GM18868 (cell line): Measurements from ENCODE around the gene MYO1F.
"Not testable (repeated sequence)": the region's sequence is repeated elsewhere in the genome, so short reads cannot be mapped to it uniquely, and the experiment has no call there.

Source experiments
- ATAC-seq: cut with Tn5 transposase; IDR thresholded peaks from one replicate; pipeline ENCODE4 v1.9.1; 2021; ENCODE audit warnings: mild to moderate bottlenecking, moderate library complexity; ENCODE audit not compliant: unreplicated experiment

Gene MYO1F

DNA sequence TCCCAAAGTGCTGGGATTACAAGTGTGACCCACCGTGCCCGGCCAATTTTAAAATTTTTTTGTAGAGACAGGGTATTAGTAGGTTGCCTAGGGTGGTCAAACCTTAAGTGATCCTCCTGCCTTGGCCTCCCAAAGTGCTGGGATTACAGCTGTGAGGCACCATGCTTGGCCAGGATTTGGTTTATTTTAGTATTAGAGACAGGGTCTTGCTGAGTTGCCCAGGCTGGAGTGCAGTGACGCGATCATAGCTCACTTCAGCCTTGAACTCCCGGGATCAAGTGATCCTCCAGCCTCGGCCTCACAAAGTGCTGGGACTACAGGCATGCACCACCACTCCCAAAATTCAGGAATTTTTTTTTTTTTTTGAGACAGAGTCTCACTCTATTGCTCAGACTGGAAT, 57.9 kb downstream of the MYO1F start:
- ATAC-seq: no peak

GRCh38 chr19:8518536-8518935, 58.7 kb downstream of the MYO1F start:
- ATAC-seq: no peak

GRCh38 chr19:8517551-8518442, 59.4 kb downstream of the MYO1F start:
- no peak for ATAC-seq

GRCh38 chr19:8515317-8515716, 61.9 kb downstream of the MYO1F start:
- ATAC-seq: no peak

GRCh38 chr19:8514505-8515009, 62.7 kb downstream of the MYO1F start:
- not testable (repeated sequence) for ATAC-seq

DNA sequence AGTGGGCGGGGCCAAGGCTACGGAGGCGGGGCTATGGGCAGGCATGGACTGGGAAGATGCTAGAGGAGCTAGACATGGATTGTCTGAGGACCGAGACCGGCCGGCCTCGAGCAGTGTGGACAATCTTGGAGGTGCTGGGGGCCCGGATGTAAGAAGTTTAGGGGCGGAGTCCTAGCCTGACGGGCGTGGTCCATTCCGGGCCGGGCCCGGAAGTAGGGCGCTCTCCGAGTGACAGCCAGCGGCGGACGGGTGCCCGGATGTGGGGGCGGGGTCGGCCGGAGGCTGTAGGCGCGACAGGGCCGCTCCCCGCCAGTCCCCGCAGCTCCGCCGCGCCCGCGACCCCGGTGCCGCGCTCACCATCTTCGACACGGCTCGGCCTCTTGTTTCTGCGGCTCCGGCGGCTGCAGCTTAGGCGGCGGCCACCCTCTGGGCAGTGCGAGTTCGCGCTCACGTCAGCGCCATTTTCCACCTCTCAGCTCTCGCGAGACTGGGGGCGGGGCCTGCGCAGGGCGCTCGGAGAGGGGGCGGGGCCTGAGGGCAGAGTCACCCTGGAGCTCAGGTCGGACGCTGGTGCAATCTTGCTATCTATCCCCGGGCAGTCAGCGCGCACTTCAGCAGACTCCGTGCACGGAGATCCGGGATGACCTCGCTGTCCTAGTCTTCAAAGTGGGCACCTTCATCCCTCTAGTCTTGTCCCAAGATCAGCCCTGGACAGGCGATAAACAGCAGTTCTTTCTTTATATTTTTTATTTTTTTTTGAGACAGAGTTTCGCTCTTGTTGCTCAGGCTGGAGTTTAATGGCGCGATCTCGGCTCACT, 63.3 kb downstream of the MYO1F start, which contains the start of gene ZNF414:
TSS of gene ZNF414 (minus strand) at position 481 of the 818 bp plus-strand sequence. CDS start at position 360, 121 bp downstream.
- peak; percentile 87 for ATAC-seq

DNA sequence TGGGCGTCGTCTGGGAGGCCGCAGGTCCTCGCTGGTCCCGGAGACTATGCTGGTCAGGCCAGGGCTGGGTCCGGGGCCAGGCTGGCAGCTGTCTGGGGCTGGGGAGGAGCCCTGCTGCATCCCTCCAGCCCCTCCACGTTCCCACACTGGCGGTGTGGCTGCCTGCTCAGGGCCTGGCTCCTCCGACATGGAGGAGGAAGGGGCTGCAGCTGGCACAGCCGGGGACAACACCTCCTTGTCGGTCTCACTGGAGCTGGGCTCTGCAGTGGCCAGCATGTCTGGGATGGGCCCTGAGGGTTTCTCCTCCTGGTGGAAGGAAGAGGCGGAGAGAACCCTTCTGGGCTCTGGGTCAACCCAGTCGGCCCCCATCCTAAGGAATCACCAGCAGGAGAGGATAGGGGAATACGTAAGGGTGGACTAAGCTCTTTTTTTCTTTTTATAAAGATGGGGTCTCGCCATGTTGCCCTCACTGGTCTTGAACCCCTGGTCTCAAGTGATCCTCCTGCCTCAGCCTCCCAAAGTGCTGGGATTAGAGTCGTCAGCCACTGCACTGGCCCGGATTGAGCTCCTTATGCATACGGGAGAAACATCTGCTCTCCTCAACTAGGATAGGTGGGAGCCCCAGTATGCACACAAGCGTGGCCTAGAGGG, 64.1 kb downstream of the MYO1F start:
- no peak for ATAC-seq

DNA sequence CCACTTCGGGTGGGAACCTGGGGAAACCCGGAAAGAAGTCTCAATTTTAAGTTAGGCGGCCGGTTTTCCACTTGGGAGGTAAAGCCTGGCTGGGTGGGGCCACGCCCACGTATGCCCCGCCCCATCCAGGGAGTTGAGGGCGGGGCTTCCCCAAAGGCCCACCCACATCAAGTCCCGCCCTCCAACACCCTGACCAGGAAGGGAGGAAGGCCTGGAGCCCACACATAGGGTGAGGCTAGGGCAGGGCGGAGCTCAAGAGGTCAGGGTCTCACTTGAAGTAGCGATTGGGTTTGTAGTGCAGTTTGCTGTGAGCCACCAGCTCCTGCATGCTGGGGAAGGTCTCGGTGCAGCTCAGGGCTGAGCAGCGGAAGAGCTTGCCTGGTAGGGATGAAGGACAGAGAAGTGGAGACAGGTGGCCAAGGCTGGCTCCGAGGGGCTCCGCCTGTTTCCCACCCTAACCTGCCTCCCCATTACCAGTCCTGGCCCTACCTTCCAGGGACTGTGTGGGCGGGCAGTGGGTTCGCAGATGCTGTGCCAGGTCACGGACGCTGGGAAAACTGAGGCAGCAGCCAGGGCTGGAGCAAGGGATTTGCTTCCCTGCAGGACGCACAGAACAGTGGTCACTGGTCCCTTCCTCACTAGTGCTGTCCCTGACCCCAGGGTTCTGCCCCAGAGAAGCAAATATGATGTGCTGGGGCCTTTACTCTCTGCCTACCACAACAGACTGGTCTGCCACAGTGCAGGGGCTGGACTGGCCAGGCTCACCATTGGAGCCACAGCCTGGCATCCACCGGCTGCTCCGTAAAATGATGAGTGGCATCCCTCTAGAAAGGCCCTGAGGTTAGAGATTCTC, 64.9 kb downstream of the MYO1F start:
- ATAC-seq: no peak

GRCh38 chr19:8511573-8512101, 65.6 kb downstream of the MYO1F start:
- ATAC-seq: no peak

DNA sequence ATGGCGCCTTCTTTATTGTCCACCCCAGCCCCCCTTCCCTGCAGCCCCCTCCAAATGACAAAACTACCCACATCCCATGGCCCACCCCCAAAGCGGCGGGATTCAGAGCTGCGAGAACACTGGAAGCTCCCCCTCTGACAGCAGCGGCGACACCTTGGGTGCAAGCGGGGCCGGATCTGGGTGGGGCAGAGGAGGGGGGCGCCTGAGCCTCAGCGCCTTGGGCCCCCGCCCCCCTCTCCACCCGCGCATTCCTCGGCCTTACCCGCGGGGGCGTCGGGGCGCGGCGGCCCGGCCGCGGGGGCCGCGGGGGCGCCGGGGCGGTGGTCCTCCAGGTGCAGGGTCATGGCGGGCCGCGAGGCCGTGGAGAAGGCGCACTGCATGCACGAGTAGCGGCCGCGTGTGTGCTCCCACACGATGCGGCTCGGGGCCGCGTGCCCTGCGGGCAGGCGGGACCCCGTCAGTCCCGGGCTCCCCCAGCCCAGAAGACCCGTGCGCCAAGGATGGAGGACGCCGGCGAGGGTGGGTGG, 66.6 kb downstream of the MYO1F start:
- ATAC-seq: no peak

GRCh38 chr19:8506402-8506957, 70.8 kb downstream of the MYO1F start:
- ATAC-seq: no peak

DNA sequence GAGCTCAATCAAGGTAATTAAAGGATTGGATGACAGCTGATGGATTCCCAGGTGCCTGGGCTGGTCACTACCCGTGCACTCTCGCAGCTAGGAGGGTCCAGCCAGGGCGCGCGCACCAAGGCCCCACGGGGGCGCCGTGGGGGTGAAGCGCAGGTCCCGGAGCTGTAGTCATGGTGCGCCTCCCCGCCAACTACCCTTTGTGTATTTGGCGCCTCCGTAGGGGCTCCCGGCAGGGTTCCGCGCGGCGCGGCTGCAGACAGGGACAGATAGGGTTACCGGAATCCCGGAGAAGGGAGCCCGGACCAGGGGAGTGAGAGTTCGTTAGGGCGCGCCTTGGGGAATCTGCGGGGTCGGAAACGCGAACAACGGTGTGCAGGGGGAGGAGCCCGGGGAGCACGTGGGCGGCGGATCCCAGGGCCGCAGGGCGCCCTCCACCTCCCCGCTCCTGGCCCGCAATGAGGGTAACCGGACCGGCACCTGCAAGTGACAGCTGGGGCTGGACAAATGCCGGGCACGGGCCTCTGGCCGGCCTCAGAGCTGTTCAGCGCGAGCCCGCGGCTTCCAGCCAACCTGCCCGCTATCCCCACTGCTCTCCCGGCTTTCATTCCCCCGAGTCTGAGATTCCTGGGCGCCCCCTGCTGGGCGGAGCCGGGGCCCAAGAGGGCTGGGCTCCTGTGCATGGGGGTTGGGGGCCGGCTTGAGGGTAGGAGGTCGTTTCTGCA, 71.4 kb downstream of the MYO1F start:
- no peak for ATAC-seq

DNA sequence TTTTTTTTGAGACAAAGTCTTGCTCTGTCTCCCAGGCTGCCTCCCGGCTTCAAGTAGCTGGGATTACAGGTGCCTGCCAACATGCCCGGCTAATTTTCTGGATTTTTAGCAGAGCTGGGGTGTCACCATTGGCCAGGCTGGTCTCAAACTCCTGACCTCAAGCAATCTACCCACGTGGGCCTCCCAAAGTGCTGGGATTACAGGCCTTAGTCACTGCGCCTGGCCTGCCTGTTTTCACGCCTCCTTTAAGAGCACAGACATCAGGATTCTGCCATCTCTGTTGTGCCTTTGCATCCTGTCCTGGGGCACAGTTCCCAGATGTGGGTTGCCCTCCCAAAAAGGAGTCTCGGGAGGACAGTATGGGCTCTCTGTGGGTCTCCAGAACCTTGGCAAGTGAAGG, 72.3 kb downstream of the MYO1F start:
- no peak for ATAC-seq

GRCh38 chr19:8504171-8504570, 73.1 kb downstream of the MYO1F start:
- no peak for ATAC-seq

- ATAC-seq: no peak
These were observed 73.7 kb downstream of the MYO1F start for GRCh38 chr19:8503510-8503909.

- no peak for ATAC-seq
These were observed 75.3 kb downstream of the MYO1F start for GRCh38 chr19:8501981-8502380.

- no peak for ATAC-seq
These were observed 75.7 kb downstream of the MYO1F start for GRCh38 chr19:8501516-8501915.

DNA sequence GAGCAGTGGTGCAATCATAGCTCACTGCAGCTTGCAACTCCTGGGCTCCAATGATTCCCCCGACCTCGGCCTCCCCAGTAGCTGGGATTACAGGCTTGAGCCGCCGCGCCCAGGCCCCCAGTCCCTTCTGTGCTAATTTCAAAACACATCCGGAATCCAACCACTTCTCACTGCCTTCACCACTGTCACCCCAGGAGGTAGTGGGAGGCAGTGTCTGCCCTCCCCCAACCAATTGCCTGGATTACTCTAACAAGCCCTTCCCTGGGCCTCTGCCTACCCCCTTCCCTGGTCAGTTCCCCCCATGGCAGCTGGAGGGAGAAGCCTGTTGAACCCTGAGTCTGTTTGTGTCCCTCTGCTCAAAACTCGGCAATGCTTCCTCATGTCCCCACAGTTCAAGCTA, 77.1 kb downstream of the MYO1F start:
- no peak for ATAC-seq
